Measurements from ENCODE around the gene PLD5. TPM values are rescaled to one million over a fixed set of nuclear protein-coding genes. Genes with fewer than 3 reads are reported as not detected.
"Not testable (repeated sequence)": the region's sequence is repeated elsewhere in the genome, so short reads cannot be mapped to it uniquely, and the experiment has no call there.

The PLD5 gene
- total and polyA plus RNA-seq, 2 of the 13 experiments (the other 11 are each of a cell fraction or from before 2014, with no cell fraction given), result not detected

GRCh38 chr1:242314085-242314649 lies 210.3 kb downstream of the PLD5 start:
- H3K27me3 ChIP-seq (ENCODE audit: control insufficient read depth in 1 of 2, insufficient read depth in 2 of 2, low read length in 2 of 2); ATAC-seq; in situ Hi-C loops (cut with HindIII; ENCODE audit: extremely low pct_ligation_motif_present, low pct_unique_long_range_greater_than_20kb); H3K36me3 ChIP-seq (replicated peaks in 1 of 2; ENCODE audit: control insufficient read depth in 1 of 2, insufficient read depth in 2 of 2, low read length in 2 of 2); H3K9me3 ChIP-seq (ENCODE audit: low read length); FAIRE-seq; BruUV-seq (replicated peaks); intact Hi-C loops (cut with micrococcal nuclease; ENCODE audit: unreplicated experiment); POLR2A ChIA-PET; H4K20me1 ChIP-seq (ENCODE audit: insufficient read depth, low read length); H3K79me2 ChIP-seq (ENCODE audit: insufficient read depth, low read length); H3K9ac ChIP-seq (ENCODE audit: insufficient read depth, low read depth, low read length); CTCF ChIA-PET (ENCODE audit: low intra/inter-chr PET ratio, low total read pairs); H3K4me3 ChIP-seq (replicated peaks in 1 of 3; ENCODE audit: insufficient read depth in 1 of 3, low read depth in 2 of 3, low read length in 3 of 3); H3K27ac ChIP-seq (ENCODE audit: extremely low read length, insufficient read depth, low read length); DNase-seq (ENCODE audit: low spot score); H2AFZ ChIP-seq (ENCODE audit: low read length); H3K4me1 ChIP-seq (ENCODE audit: insufficient read depth, low read length); H3K4me2 ChIP-seq (ENCODE audit: low read depth, low read length): not testable (repeated sequence)
- whole genome bisulfite sequencing (ENCODE audit: low lambda C conversion rate), result 2% methylated on average over 3 of the region's 3 CpGs

GRCh38 chr1:242308681-242309080 lies 215.8 kb downstream of the PLD5 start:
- ATAC-seq; intact Hi-C loops (cut with micrococcal nuclease; ENCODE audit: unreplicated experiment): not testable (repeated sequence)

GRCh38 chr1:242293781-242294180 lies 230.7 kb downstream of the PLD5 start:
- H2AFZ ChIP-seq (ENCODE audit: low read length); BruUV-seq (replicated peaks); in situ Hi-C loops (cut with HindIII; ENCODE audit: extremely low pct_ligation_motif_present, low pct_unique_long_range_greater_than_20kb); FAIRE-seq; H3K36me3 ChIP-seq (replicated peaks in 1 of 2; ENCODE audit: control insufficient read depth in 1 of 2, insufficient read depth in 2 of 2, low read length in 2 of 2); H3K4me2 ChIP-seq (ENCODE audit: low read depth, low read length); H4K20me1 ChIP-seq (ENCODE audit: insufficient read depth, low read length); H3K4me3 ChIP-seq (replicated peaks in 1 of 3; ENCODE audit: insufficient read depth in 1 of 3, low read depth in 2 of 3, low read length in 3 of 3); ATAC-seq; H3K9me3 ChIP-seq (ENCODE audit: low read length); POLR2A ChIA-PET; H3K9ac ChIP-seq (ENCODE audit: insufficient read depth, low read depth, low read length); H3K79me2 ChIP-seq (ENCODE audit: insufficient read depth, low read length); DNase-seq (ENCODE audit: low spot score); CTCF ChIA-PET (ENCODE audit: low intra/inter-chr PET ratio, low total read pairs); H3K27me3 ChIP-seq (ENCODE audit: control insufficient read depth in 1 of 2, insufficient read depth in 2 of 2, low read length in 2 of 2); intact Hi-C loops (cut with micrococcal nuclease; ENCODE audit: unreplicated experiment); H3K27ac ChIP-seq (ENCODE audit: extremely low read length, insufficient read depth, low read length); H3K4me1 ChIP-seq (ENCODE audit: insufficient read depth, low read length): not testable (repeated sequence)
- 7% methylated on average over 1 of the region's 1 CpG for WGBS (ENCODE audit: low lambda C conversion rate)

More at GRCh38 chr1:242308681-242309080, 215.8 kb downstream of the PLD5 start:
- H3K4me1 ChIP-seq (ENCODE audit: insufficient read depth, low read length); H3K4me2 ChIP-seq (ENCODE audit: low read depth, low read length); H3K9ac ChIP-seq (ENCODE audit: insufficient read depth, low read depth, low read length); in situ Hi-C loops (cut with HindIII; ENCODE audit: extremely low pct_ligation_motif_present, low pct_unique_long_range_greater_than_20kb); H3K27me3 ChIP-seq (ENCODE audit: control insufficient read depth in 1 of 2, insufficient read depth in 2 of 2, low read length in 2 of 2); FAIRE-seq; H3K4me3 ChIP-seq (replicated peaks in 1 of 3; ENCODE audit: insufficient read depth in 1 of 3, low read depth in 2 of 3, low read length in 3 of 3); H4K20me1 ChIP-seq (ENCODE audit: insufficient read depth, low read length); BruUV-seq (replicated peaks); H3K36me3 ChIP-seq (replicated peaks in 1 of 2; ENCODE audit: control insufficient read depth in 1 of 2, insufficient read depth in 2 of 2, low read length in 2 of 2); DNase-seq (ENCODE audit: low spot score); H3K27ac ChIP-seq (ENCODE audit: extremely low read length, insufficient read depth, low read length); H3K79me2 ChIP-seq (ENCODE audit: insufficient read depth, low read length); H2AFZ ChIP-seq (ENCODE audit: low read length); H3K9me3 ChIP-seq (ENCODE audit: low read length); CTCF ChIA-PET (ENCODE audit: low intra/inter-chr PET ratio, low total read pairs); POLR2A ChIA-PET: not testable (repeated sequence)
- under 1% methylated on average over 7 of the region's 7 CpGs for WGBS (ENCODE audit: low lambda C conversion rate)

DNA sequence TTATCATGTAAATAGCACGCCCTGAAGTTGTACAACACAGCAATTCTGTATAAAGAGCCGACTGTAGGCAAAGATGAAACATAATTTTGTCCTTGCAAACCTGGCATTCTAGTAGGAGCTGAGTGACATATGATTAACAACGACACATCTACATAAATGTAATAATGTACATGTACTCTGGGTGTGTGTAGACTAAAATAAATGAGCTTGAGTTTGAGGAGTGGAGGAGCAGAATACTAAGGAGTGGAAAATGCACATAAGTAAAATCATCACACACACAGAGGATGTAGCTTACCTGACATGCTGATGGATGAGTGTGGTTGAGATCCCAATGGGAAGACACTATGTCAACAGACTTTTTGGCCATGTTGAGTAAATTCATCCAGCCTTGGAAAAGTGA lies 236.4 kb downstream of the PLD5 start:
- FAIRE-seq; ATAC-seq; in situ Hi-C loops (cut with HindIII; ENCODE audit: extremely low pct_ligation_motif_present, low pct_unique_long_range_greater_than_20kb); DNase-seq (ENCODE audit: low spot score); POLR2A ChIA-PET; H3K27me3 ChIP-seq (ENCODE audit: control insufficient read depth in 1 of 2, insufficient read depth in 2 of 2, low read length in 2 of 2); H3K9ac ChIP-seq (ENCODE audit: insufficient read depth, low read depth, low read length); H2AFZ ChIP-seq (ENCODE audit: low read length); H3K36me3 ChIP-seq (replicated peaks in 1 of 2; ENCODE audit: control insufficient read depth in 1 of 2, insufficient read depth in 2 of 2, low read length in 2 of 2); H4K20me1 ChIP-seq (ENCODE audit: insufficient read depth, low read length); H3K9me3 ChIP-seq (ENCODE audit: low read length); CTCF ChIA-PET (ENCODE audit: low intra/inter-chr PET ratio, low total read pairs); H3K4me1 ChIP-seq (ENCODE audit: insufficient read depth, low read length); H3K79me2 ChIP-seq (ENCODE audit: insufficient read depth, low read length); intact Hi-C loops (cut with micrococcal nuclease; ENCODE audit: unreplicated experiment); BruUV-seq (replicated peaks); H3K4me3 ChIP-seq (replicated peaks in 1 of 3; ENCODE audit: insufficient read depth in 1 of 3, low read depth in 2 of 3, low read length in 3 of 3); H3K27ac ChIP-seq (ENCODE audit: extremely low read length, insufficient read depth, low read length); H3K4me2 ChIP-seq (ENCODE audit: low read depth, low read length): not testable (repeated sequence)
- 0% methylated on average over 3 of the region's 3 CpGs for WGBS (ENCODE audit: low lambda C conversion rate)
